Measurements from ENCODE around the gene EMID1.

GRCh38 chr22:29275819-29276565 is 70.3 kb downstream of the EMID1 start:
- TF ChIP-seq CTCF (IDR thresholded peaks at IDR 0.05), result no peak
- TF ChIP-seq POLR2A (IDR thresholded peaks at IDR 0.05), result no peak
